ENCODE results near the gene APOO.

The APOO gene

GRCh38 chrX:23817979-23818336 is 89.8 kb downstream of the APOO start:
- no peak for DNase-seq (ENCODE audit: low spot score)

- no peak for DNase-seq (ENCODE audit: low spot score)
Observed at GRCh38 chrX:23816179-23816578, 91.6 kb downstream of the APOO start.

DNA sequence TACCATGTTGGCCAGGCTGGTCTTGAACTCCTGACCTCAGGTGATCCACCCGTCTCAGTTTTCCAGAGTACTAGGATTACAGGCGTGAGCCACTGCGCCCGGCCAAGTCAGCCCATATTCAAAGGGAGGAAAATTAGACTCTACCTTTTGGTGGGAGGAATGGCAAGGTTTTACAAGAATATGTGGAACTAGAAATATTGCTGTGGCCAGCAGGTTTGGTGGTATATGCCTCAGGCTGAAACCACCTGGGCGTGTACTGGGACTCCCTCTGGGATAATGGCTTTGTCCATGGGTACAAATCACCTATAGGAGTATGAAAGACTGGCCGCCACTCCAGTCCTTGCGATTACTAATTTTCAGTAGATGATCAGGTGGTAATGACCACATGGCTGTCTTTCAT is 92.4 kb downstream of the APOO start:
- no peak for DNase-seq (ENCODE audit: low spot score)

DNA sequence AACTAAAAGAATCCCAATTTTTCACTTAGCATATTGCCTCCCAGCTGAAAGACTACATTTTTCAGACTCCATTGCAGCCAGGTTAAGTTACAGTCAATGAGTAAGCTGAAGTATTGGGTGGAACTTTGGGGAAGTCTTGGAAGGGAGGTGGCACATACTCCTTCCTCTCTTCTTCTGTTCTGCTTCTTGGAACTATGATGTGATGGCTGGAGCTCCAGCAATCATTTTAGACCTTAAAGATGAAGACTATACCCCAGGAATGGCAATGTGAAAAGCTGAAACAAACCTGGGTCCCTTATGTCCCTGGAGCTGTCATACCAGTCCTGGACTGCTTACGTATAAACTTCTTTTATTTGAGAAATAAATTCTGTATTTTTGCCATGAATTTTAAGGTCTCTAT is 93.9 kb downstream of the APOO start:
- no peak for DNase-seq (ENCODE audit: low spot score)

DNA sequence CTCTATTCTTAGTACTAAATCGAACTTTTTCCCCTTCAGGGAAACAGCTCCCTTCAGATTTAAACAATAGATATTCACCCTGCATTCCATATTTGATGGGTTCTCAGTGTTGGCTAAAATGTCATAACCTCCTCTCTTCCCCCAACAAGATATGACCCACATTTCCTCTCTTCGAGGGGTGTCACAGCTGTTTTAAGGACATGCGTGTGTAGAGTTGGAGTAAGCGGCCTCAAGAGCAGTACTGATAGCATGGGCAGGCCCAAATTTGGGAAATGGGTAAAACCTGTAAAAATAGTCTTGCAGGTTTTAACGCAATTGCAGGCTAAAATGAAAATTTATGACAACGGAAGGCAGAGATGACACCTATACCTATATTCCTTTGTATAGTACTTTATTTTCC is 96.1 kb downstream of the APOO start:
- DNase-seq (ENCODE audit: low spot score), result no peak

- DNase-seq (ENCODE audit: low spot score), result no peak
Observed at GRCh38 chrX:23811108-23811651, 96.6 kb downstream of the APOO start.

DNA sequence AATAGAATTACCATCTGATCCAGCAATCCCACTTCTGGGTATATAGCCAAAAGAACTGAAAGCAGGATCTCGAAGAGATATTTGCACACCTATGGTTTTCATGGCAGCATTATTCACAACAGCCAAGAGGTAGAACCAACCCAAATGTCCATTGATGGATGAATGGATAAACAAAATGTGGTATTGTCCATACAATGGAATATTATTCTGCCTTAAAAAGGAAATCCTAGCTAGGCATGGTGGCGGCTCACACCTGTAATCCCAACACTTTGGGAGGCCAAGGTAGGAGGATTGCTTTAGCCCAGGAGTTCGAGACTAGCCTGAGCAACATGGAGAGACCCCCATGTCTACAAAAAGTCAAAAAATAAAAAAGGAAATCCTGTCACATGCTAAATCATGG is 97.5 kb downstream of the APOO start:
- no peak for DNase-seq (ENCODE audit: low spot score)

DNA sequence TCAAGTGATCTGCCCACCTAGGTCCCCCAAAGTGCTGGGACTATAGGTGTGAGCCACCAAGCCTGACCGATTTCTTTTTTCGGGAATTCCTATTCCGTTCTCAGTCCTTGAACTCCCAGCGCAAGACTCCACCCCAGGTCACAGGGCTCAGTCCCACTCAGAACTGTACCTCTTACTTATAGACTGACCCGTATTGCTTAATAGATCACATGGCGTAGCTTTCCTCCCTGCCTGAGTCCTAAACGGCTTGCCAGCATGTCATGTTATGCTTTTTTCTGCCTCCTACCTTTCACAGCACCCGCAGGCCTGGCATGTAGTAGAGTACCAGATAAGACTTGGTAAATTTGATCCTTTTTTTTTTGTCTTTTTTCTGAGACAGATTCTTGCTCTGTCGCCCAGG is 102.3 kb downstream of the APOO start:
- no peak for DNase-seq (ENCODE audit: low spot score)

DNA sequence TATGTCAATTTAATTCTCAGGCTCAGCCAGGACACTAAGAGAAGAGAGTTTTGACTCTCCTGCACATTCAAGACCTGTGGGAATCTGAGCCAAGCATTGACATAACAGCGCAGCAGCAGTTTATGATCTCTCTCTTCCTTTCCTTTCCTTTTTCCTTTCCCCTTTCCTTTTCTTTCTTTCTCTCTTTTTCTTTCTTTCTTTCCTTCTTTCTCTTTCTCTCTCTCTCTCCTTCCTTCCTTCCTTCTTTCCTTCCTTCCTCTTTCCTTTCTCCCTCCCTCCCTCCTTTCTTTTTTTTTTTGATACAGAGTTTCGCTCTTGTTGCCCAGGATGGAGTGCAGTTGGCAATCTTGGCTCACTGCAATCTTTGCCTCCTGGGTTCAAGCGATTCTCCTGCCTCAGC is 103.2 kb downstream of the APOO start:
- DNase-seq (ENCODE audit: low spot score), result no peak

DNA sequence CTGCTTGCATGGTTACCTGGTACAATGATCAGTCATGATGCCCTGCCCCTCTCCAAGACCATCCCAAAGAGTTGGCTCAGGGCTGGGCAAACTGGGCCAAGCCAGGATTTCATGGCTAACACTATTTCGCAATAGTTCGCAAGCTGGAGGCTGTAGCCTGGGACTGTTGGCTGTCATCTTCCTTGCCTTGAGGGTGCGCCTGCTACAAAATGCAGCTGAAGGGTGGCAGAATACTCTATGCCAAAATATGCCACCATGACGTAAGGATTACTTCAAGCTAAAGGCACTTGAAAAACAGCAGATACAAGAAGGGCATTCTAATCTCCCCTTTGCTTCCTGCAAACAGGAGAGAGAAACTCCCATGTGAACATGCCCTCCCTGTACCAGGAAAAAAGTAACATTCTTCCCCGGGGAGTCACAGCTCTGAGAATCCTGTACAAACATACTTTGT is 103.8 kb downstream of the APOO start:
- no peak for DNase-seq (ENCODE audit: low spot score)

GRCh38 chrX:23802431-23802830 is 105.3 kb downstream of the APOO start:
- no peak for DNase-seq (ENCODE audit: low spot score)

- DNase-seq (ENCODE audit: low spot score), result no peak
Observed at GRCh38 chrX:23799469-23800065, 108.2 kb downstream of the APOO start.

DNA sequence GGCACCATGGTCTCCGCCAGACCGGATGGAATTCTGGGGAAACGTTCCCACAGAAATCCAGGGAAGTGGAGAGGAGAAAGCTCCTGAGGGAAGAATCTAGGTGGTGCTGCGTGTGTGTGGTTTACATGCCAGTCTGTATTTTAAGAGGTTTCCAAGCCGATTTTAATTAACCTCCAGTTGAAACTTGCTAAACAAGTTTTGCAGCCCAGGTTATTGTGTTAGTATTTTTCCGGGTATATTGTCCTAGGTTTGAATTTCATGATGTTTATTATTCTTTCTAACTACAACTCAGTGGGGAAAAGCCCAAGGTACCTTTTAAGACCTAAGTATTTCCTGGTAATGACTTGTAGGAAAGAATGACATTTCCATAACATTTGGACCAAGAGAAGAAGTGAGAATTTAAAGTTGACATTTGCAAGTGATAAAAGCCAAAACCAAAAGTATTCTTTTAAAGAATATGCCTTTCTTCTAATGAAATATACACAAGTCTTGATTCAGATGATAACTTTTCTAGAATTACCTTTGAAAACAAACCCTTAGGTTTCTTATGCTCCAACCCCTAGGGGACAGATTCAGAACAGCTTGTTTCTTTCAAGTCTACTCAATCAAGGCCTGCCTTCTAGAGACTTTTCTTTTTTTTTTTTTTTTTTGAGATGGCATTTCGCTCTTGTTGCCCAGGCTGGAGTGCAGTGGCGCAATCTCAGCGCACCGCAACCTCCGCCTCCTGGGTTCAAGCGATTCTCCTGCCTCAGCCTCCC is 110.2 kb downstream of the APOO start:
- no peak for DNase-seq (ENCODE audit: low spot score)

GRCh38 chrX:23795221-23795620 is 112.5 kb downstream of the APOO start:
- DNase-seq (ENCODE audit: low spot score), result no peak

DNA sequence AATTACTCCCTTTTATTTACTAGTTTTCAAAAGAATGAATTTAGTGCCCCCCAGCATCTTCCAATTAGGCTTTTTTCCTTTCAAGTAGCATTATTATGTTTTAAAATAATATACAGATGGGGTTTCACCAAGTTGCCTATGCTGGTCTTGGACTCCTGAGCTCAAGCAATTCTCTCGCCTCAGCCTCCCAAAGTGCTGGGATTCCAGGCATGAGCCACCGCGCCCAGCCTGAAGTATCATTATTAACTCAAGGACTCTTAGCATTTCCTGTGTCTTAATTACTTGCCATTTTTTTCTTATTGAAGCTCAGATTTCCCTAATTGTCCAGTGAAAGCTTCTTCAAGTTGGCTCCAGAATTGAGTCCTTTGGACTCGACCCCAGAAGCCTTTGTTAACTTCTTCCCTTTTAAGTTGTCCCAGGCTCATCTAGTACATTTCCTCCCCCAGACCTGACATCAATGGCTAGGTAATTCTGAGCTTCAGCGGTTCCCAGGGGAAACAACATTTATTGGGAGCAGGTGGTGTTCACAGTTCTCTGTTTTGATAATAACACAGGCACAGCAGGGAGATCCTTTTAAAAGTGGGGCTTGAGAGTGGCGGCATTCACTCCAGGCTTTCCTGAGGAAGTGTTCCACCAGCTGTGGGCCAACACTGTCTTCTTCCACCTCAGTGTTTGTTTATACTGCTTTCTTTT is 114.7 kb downstream of the APOO start:
- DNase-seq (ENCODE audit: low spot score), result no peak

DNA sequence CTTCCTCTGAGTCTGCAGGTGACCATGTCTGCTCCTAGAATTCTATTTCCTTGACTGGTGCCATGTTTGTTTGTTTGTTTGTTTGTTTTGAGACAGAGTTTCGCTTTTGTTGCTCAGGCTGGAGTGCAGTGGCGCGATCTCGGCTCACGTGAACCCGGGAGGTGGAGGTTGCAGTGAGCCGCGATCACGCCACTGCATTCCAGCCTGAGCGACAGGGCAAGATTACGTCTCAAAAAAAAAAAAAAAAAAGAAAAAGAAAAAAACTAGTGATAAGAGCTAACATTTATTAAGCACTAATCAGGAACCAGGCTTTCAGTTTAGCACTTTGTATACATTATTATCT is 117.6 kb downstream of the APOO start:
- no peak for DNase-seq (ENCODE audit: low spot score)

- DNase-seq (ENCODE audit: low spot score), result no peak
Observed at GRCh38 chrX:23789386-23790154, 118.2 kb downstream of the APOO start.

DNA sequence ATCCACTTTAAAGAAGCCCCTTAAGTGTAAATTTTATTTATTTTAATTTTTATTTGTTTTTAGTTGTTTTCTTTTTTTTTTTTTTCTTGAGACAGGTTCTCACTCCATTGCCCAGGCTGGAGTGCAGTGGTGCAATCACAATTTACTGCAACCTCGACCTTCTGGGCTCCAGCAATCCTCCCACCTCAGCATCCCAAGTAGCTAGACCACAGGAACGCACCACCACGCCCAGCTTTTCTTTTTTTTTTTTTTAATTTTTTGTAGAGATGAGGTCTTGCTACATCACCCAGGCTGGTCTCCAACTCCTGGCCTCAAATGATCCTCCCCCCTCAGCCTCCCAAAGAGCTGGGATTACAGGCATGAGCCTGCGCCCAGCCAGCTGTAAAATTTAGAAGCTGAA is 118.8 kb downstream of the APOO start:
- no peak for DNase-seq (ENCODE audit: low spot score)

- DNase-seq (ENCODE audit: low spot score), result no peak
Observed at GRCh38 chrX:23788521-23788920, 119.2 kb downstream of the APOO start.

GRCh38 chrX:23787745-23788118 is 120.0 kb downstream of the APOO start:
- no peak for DNase-seq (ENCODE audit: low spot score)

DNA sequence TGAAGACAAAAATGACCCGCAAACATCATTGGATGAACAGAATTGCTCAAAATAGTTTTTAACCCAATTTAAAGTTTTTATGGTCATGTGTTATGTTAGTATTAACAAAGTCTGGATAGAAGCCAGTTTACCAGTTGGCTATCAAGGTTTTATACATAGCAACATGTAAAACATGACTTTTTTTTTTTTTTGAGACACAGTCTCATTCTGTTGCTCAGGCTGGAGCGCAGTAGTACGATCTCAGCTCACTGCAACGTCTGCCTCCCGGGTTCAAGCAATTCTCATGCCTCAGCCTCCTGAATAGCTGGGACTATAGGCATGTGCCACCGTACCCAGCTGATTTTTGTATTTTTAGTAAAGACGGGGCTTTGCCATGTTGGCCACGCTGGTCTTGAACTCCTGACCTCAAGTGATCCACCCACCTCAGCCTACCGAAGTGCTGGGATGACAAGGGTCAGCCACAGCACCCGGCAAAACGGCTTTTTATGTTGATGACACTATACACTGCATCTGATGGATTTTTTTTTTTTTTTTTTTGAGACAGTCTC is 121.4 kb downstream of the APOO start:
- DNase-seq (ENCODE audit: low spot score), result no peak

GRCh38 chrX:23785580-23785979 is 122.2 kb downstream of the APOO start:
- no peak for DNase-seq (ENCODE audit: low spot score)
